Measurements from ENCODE around the gene PFDN4.

- TF ChIP-seq CTCF (IDR thresholded peaks at IDR 0.05), result no peak
- TF ChIP-seq POLR2AphosphoS5 (IDR thresholded peaks at IDR 0.05), result no peak
- no peak for TF ChIP-seq POLR2A (IDR thresholded peaks at IDR 0.05)
- no peak for TF ChIP-seq EP300 (IDR thresholded peaks at IDR 0.05)
Measured at GRCh38 chr20:54199283-54199682, 8.6 kb upstream of the PFDN4 start.

All from upper lobe of left lung (tissue), 4 donors.